HEK293 (cell line): ENCODE measurements around the gene TSPEAR.

Experiments
- CTCF ChIA-PET: fragments of 350-600 bp; formaldehyde crosslinking; extraction: SDS; loops from one replicate; lab custom pipeline; 2021; ENCODE audit warnings: antibody characterized with exemption; lab: Yijun Ruan, JAX
- POLR2A ChIA-PET: fragments of 300-600 bp; formaldehyde crosslinking; extraction: SDS; loops from one replicate; lab custom pipeline; 2020; ENCODE audit warnings: antibody characterized with exemption, inconsistent platforms; lab: Yijun Ruan, JAX
- H3K27ac ChIP-seq: fragments of 200-500 bp; sonication (Bioruptor generic); 2 replicates; pipeline ENCODE4 v1.5.1; 2014; ENCODE audit warnings: low read depth, low read length, control low read depth, inconsistent platforms; ENCODE audit errors: extremely low read depth
- H3K36me3 ChIP-seq, 2 experiments: fragments of 200-500 bp in 1 of 2; sonication (Bioruptor generic) in 1 of 2; 1 replicate in 1 of 2; 2 replicates in 1 of 2; pipeline ENCODE4 v1.5.1; 2014 to 2017; ENCODE audit warnings: inconsistent platforms in 2 of 2, low read length in 2 of 2; ENCODE audit not compliant: control insufficient read depth in 2 of 2, insufficient read depth in 1 of 2
- H3K4me1 ChIP-seq: fragments of 200-500 bp; sonication (Bioruptor generic); 2 replicates; pipeline ENCODE4 v1.5.1; 2014; ENCODE audit warnings: mild to moderate bottlenecking, low read length, inconsistent platforms; ENCODE audit not compliant: control insufficient read depth, insufficient read depth
- H3K4me3 ChIP-seq: 2 replicates; pipeline ENCODE4 v1.5.1; 2011; ENCODE audit warnings: low read depth, mild to moderate bottlenecking, control low read depth, low read length, moderate library complexity
- H3K9me3 ChIP-seq: fragments of 200-500 bp; sonication (Bioruptor generic); 2 replicates; pipeline ENCODE4 v1.5.1; 2014; ENCODE audit warnings: low read depth, low read length, inconsistent platforms; ENCODE audit not compliant: control insufficient read depth, insufficient read depth
- FEZF1 ChIP-seq: fragments of 450-650 bp; formaldehyde crosslinking; IDR thresholded peaks from 2 replicates; pipeline ENCODE4 v1.5.1; 2016; ENCODE audit warnings: missing biosample characterization, missing genetic modification characterization
- KLF10 ChIP-seq: fragments of 450-650 bp; IDR thresholded peaks from 2 replicates; pipeline ENCODE4 v1.5.1; 2018; ENCODE audit warnings: missing biosample characterization, mild to moderate bottlenecking, missing genetic modification characterization
- PBX3 ChIP-seq: sonication (generic); formaldehyde crosslinking; IDR thresholded peaks from 2 replicates; pipeline ENCODE4 v1.8.1; 2022; ENCODE audit warnings: mild to moderate bottlenecking, moderate library complexity, missing genetic modification reagents
- PRDM2 ChIP-seq: fragments of 450-650 bp; formaldehyde crosslinking; IDR thresholded peaks from 2 replicates; pipeline ENCODE4 v1.5.1; 2016; ENCODE audit warnings: missing biosample characterization, missing genetic modification characterization, borderline replicate concordance
- ZBTB6 ChIP-seq: fragments of 450-650 bp; formaldehyde crosslinking; IDR thresholded peaks from 2 replicates; pipeline ENCODE4 v1.5.1; 2017; ENCODE audit warnings: missing biosample characterization, missing genetic modification characterization
- ZFP3 ChIP-seq: fragments of 450-650 bp; formaldehyde crosslinking; IDR thresholded peaks from 2 replicates; pipeline ENCODE4 v1.5.1; 2016; ENCODE audit warnings: low read depth, missing biosample characterization, missing genetic modification characterization
- ZNF221 ChIP-seq: fragments of 450-650 bp; formaldehyde crosslinking; IDR thresholded peaks from 2 replicates; pipeline ENCODE4 v1.5.1; 2017; ENCODE audit warnings: missing biosample characterization, missing genetic modification characterization, borderline replicate concordance
- ZNF248 ChIP-seq: fragments of 450-650 bp; formaldehyde crosslinking; IDR thresholded peaks from 2 replicates; pipeline ENCODE4 v1.5.1; 2017; ENCODE audit warnings: missing biosample characterization, missing genetic modification characterization
- ZNF26 ChIP-seq: fragments of 450-650 bp; formaldehyde crosslinking; IDR thresholded peaks from 2 replicates; pipeline ENCODE4 v1.5.1; 2016; ENCODE audit warnings: missing biosample characterization, missing genetic modification characterization
- ZNF341 ChIP-seq: fragments of 450-650 bp; formaldehyde crosslinking; IDR thresholded peaks from 2 replicates; pipeline ENCODE4; 2016; ENCODE audit warnings: low read depth, missing biosample characterization, missing genetic modification characterization
- ZNF366 ChIP-seq: fragments of 450-650 bp; formaldehyde crosslinking; conservative IDR thresholded peaks from 2 replicates; pipeline ENCODE4 v1.5.1; 2016; ENCODE audit warnings: missing biosample characterization, missing genetic modification characterization
- ZNF394 ChIP-seq: fragments of 450-650 bp; formaldehyde crosslinking; IDR thresholded peaks from 2 replicates; pipeline ENCODE4 v1.5.1; 2016; ENCODE audit warnings: missing biosample characterization, missing genetic modification characterization, mild to moderate bottlenecking, moderate library complexity, borderline replicate concordance
- ZNF544 ChIP-seq: fragments of 450-650 bp; formaldehyde crosslinking; IDR thresholded peaks from 2 replicates; pipeline ENCODE4 v1.5.0; 2017; ENCODE audit warnings: missing biosample characterization, missing genetic modification characterization
- ZNF596 ChIP-seq: fragments of 450-650 bp; IDR thresholded peaks from 2 replicates; pipeline ENCODE4 v1.5.0; 2018; ENCODE audit warnings: missing biosample characterization, mild to moderate bottlenecking, missing genetic modification characterization, moderate library complexity
- ZNF600 ChIP-seq: fragments of 450-650 bp; formaldehyde crosslinking; IDR thresholded peaks from 2 replicates; pipeline ENCODE4 v1.5.1; 2016; ENCODE audit warnings: missing biosample characterization, missing genetic modification characterization
- ZNF664 ChIP-seq: fragments of 450-650 bp; formaldehyde crosslinking; IDR thresholded peaks from 2 replicates; pipeline ENCODE4 v1.5.1; 2016; ENCODE audit warnings: missing biosample characterization, missing genetic modification characterization
- ZNF747 ChIP-seq: fragments of 450-650 bp; formaldehyde crosslinking; IDR thresholded peaks from 2 replicates; pipeline ENCODE4 v1.5.1; 2016; ENCODE audit warnings: missing biosample characterization, missing genetic modification characterization
- ZNF830 ChIP-seq: fragments of 450-650 bp; IDR thresholded peaks from 2 replicates; pipeline ENCODE4 v1.5.0; 2018; ENCODE audit warnings: missing biosample characterization, missing genetic modification characterization, low read depth, mild to moderate bottlenecking, moderate library complexity
- ZSCAN4 ChIP-seq: fragments of 450-650 bp; formaldehyde crosslinking; IDR thresholded peaks from 2 replicates; pipeline ENCODE4 v1.5.1; 2017; ENCODE audit warnings: missing biosample characterization, missing genetic modification characterization

Gene TSPEAR

GRCh38 chr21:44496564-44497550 lies 214.5 kb downstream of the TSPEAR start:
- CTCF ChIA-PET: interaction anchor here (1.8 kb wide), 1 partner anchor 13 kb away, joined by 8 read pairs; no protein-coding TSS in a partner anchor
- H3K9me3 ChIP-seq: no peaks in the 10 kb centered on the region; the same call in 1 of the 2 replicates
- POLR2A ChIA-PET: no interaction called here
- H3K4me1 ChIP-seq: no peaks in the 10 kb centered on the region
- no peak overlapping the region for H3K4me3 ChIP-seq
- H3K36me3 ChIP-seq: no peaks in the 10 kb centered on the region
- TF ChIP-seq ZFP3 (no peak), ZNF341 (tag by site-specific recombination) (peak; percentile 38; the same call in 1 of the 2 replicates)
- TF ChIP-seq, all 188 proteins: peak for 1
- no peak overlapping the region for H3K27ac ChIP-seq

GRCh38 chr21:44495611-44496563 lies 215.5 kb downstream of the TSPEAR start:
- no peaks in the 10 kb centered on the region for H3K36me3 ChIP-seq
- H3K9me3 ChIP-seq: no peaks in the 10 kb centered on the region; the same call in 1 of the 2 replicates
- no peaks in the 10 kb centered on the region for H3K4me1 ChIP-seq
- H3K27ac ChIP-seq: no peak overlapping the region
- no peak overlapping the region for H3K4me3 ChIP-seq
- CTCF ChIA-PET: interaction anchor here (0.8 to 1.8 kb wide), 3 partner anchors 14 to 136 kb away, joined by 3 to 8 read pairs (median 8); no protein-coding TSS in a partner anchor
- POLR2A ChIA-PET: no interaction called here
- TF ChIP-seq ZSCAN4 (tag by site-specific recombination) (no peak), ZNF248 (tag by site-specific recombination) (no peak), ZNF596 (tag by site-specific recombination) (no peak), ZNF394 (no peak), ZNF664 (tag by site-specific recombination) (no peak), ZNF747 (tag by site-specific recombination) (no peak), PBX3 (CRISPR knock-in tag) (no peak), ZBTB6 (tag by site-specific recombination) (no peak), ZNF600 (tag by site-specific recombination) (no peak), PRDM2 (no peak), FEZF1 (tag by site-specific recombination) (no peak), ZNF221 (tag by site-specific recombination) (no peak), ZNF26 (tag by site-specific recombination) (no peak), ZNF830 (tag by site-specific recombination) (no peak), ZNF544 (tag by site-specific recombination) (no peak), ZNF366 (tag by site-specific recombination) (no peak), KLF10 (tag by site-specific recombination) (no peak)
